K562 (cell line): ENCODE measurements around the gene FBN3.

Source experiments
- CTCF ChIP-seq, 3 experiments: IDR thresholded peaks in 2 of 3; conservative IDR thresholded peaks in 1 of 3; 2 replicates each; pipeline ENCODE4 v1.5.1; 2011 to 2012; ENCODE audit warnings: low read length in 3 of 3, mild to moderate bottlenecking in 3 of 3, control low read depth in 2 of 3, improper control_type of control experiment in 1 of 3, inconsistent platforms in 1 of 3, low read depth in 1 of 3, mixed read lengths in 1 of 3, moderate library complexity in 1 of 3; ENCODE audit not compliant: insufficient read depth in 2 of 3
- POLR2AphosphoS2 ChIP-seq: IDR thresholded peaks from 2 replicates; pipeline ENCODE4 v1.6.1; 2012; ENCODE audit warnings: low read length, improper control_type of control experiment
- ZBTB33 ChIP-seq: sonication (generic); formaldehyde crosslinking; IDR thresholded peaks from 2 replicates; pipeline ENCODE4 v1.8.1; 2023; ENCODE audit warnings: mild to moderate bottlenecking, missing genetic modification reagents

GRCh38 chr19:8021374-8021773 is 128.0 kb downstream of the FBN3 start:
- TF ChIP-seq CTCF (IDR thresholded peaks at IDR 0.05 in 2 of 3, conservative IDR thresholded peaks at IDR 0.05 in 1 of 3; ENCODE audit: insufficient read depth in 2 of 3, low read depth in 1 of 3, low read length in 3 of 3): no peak
- no peak for TF ChIP-seq ZBTB33 (CRISPR knock-in tag)
- TF ChIP-seq POLR2AphosphoS2: no peak
